ENCODE results near the gene SELENOS. TPM values are rescaled to one million over a fixed set of nuclear protein-coding genes. Genes with fewer than 3 reads are reported as not detected.
A peak's percentile ranks its signal among the peaks of the same experiment; 100 is the strongest.

The SELENOS gene
- total RNA-seq, 1 donor from 2014 or later = 83.1 TPM

- DNase-seq (ENCODE audit: low read depth in 2 of 2) = peak; percentile 96 to 97
These were observed 25.2 kb downstream of the SELENOS start, which contains the start of gene CHSY1 for GRCh38 chr15:101251830-101252820. Gene CHSY1 (minus strand): TSS chr15:101252048. CDS start chr15:101251456, 592 bp downstream.

- peak; percentile 30 to 41 for DNase-seq (ENCODE audit: low read depth in 2 of 2)
These were observed 26.1 kb downstream of the SELENOS start for GRCh38 chr15:101250873-101251829.

GRCh38 chr15:101250341-101250831 lies 26.9 kb downstream of the SELENOS start:
- peak; percentile 59 to 77 for DNase-seq (ENCODE audit: low read depth in 2 of 2)

- DNase-seq (ENCODE audit: low read depth in 2 of 2) = no peak
These were observed 29.0 kb downstream of the SELENOS start for GRCh38 chr15:101248274-101248673.

GRCh38 chr15:101246824-101247745 lies 30.2 kb downstream of the SELENOS start:
- DNase-seq (ENCODE audit: low read depth in 2 of 2) = no peak

- DNase-seq (ENCODE audit: low read depth in 2 of 2) = peak in 1 of 2 donors; percentile 36
These were observed 30.9 kb downstream of the SELENOS start for GRCh38 chr15:101246391-101246790.

GRCh38 chr15:101244889-101245668 lies 32.2 kb downstream of the SELENOS start:
- DNase-seq (ENCODE audit: low read depth in 2 of 2) = no peak

- no peak for DNase-seq (ENCODE audit: low read depth in 2 of 2)
These were observed 33.1 kb downstream of the SELENOS start for GRCh38 chr15:101244036-101244781.

- no peak for DNase-seq (ENCODE audit: low read depth in 2 of 2)
These were observed 33.9 kb downstream of the SELENOS start for GRCh38 chr15:101243420-101243819.

- DNase-seq (ENCODE audit: low read depth in 2 of 2) = peak in 1 of 2 donors; percentile 59
These were observed 34.3 kb downstream of the SELENOS start for GRCh38 chr15:101242999-101243336.

GRCh38 chr15:101242160-101242998 lies 34.9 kb downstream of the SELENOS start:
- DNase-seq (ENCODE audit: low read depth in 2 of 2) = peak; percentile 50 to 75

- no peak for DNase-seq (ENCODE audit: low read depth in 2 of 2)
These were observed 36.9 kb downstream of the SELENOS start for GRCh38 chr15:101240358-101240757.

GRCh38 chr15:101239724-101240136 lies 37.6 kb downstream of the SELENOS start:
- no peak for DNase-seq (ENCODE audit: low read depth in 2 of 2)

- no peak for DNase-seq (ENCODE audit: low read depth in 2 of 2)
These were observed 40.0 kb downstream of the SELENOS start for GRCh38 chr15:101237251-101237650.

GRCh38 chr15:101233651-101234280 lies 43.5 kb downstream of the SELENOS start:
- DNase-seq (ENCODE audit: low read depth in 2 of 2) = no peak

- DNase-seq (ENCODE audit: low read depth in 2 of 2) = no peak
These were observed 44.6 kb downstream of the SELENOS start for GRCh38 chr15:101232677-101233076.

- no peak for DNase-seq (ENCODE audit: low read depth in 2 of 2)
These were observed 49.0 kb downstream of the SELENOS start for GRCh38 chr15:101228313-101228712.

- peak in 1 of 2 donors; percentile 71 for DNase-seq (ENCODE audit: low read depth in 2 of 2)
These were observed 51.6 kb downstream of the SELENOS start for GRCh38 chr15:101225658-101226057.
